HG03571 (cell line): Measurements from ENCODE around the gene DTX1.

ENCODE experiments used
- ATAC-seq: cut with Tn5 transposase; IDR thresholded peaks from one replicate; pipeline ENCODE4 v1.9.1; 2021; ENCODE audit not compliant: unreplicated experiment

The DTX1 gene

GRCh38 chr12:113092607-113093408 is 36.3 kb downstream of the DTX1 start:
- ATAC-seq: no peak

GRCh38 chr12:113093409-113094101 is 37.0 kb downstream of the DTX1 start:
- no peak for ATAC-seq

GRCh38 chr12:113094738-113095137 is 38.2 kb downstream of the DTX1 start:
- no peak for ATAC-seq

- ATAC-seq: no peak
Measured at GRCh38 chr12:113095405-113095804, 38.9 kb downstream of the DTX1 start.

- no peak for ATAC-seq
Measured at GRCh38 chr12:113096675-113097461, 40.3 kb downstream of the DTX1 start.

GRCh38 chr12:113097716-113098440 is 41.3 kb downstream of the DTX1 start:
- ATAC-seq: no peak

- ATAC-seq: no peak
Measured at GRCh38 chr12:113098441-113099028, 42.0 kb downstream of the DTX1 start.

GRCh38 chr12:113099364-113099763 is 42.8 kb downstream of the DTX1 start:
- ATAC-seq: no peak

GRCh38 chr12:113099764-113100163 is 43.2 kb downstream of the DTX1 start:
- ATAC-seq: no peak

- ATAC-seq: no peak
Measured at GRCh38 chr12:113101751-113102150, 45.2 kb downstream of the DTX1 start.

GRCh38 chr12:113102811-113103210 is 46.3 kb downstream of the DTX1 start:
- ATAC-seq: no peak

- ATAC-seq: no peak
Measured at GRCh38 chr12:113103756-113104450, 47.4 kb downstream of the DTX1 start.

GRCh38 chr12:113104953-113105510 is 48.5 kb downstream of the DTX1 start:
- no peak for ATAC-seq

- ATAC-seq: no peak
Measured at GRCh38 chr12:113105606-113106271, 49.2 kb downstream of the DTX1 start.

- no peak for ATAC-seq
Measured at GRCh38 chr12:113106361-113106760, 49.8 kb downstream of the DTX1 start.

- ATAC-seq: no peak
Measured at GRCh38 chr12:113108308-113108707, 51.8 kb downstream of the DTX1 start.

- no peak for ATAC-seq
Measured at GRCh38 chr12:113109360-113109759, 52.8 kb downstream of the DTX1 start.

- no peak for ATAC-seq
Measured at GRCh38 chr12:113109872-113110599, 53.5 kb downstream of the DTX1 start.
